Thyroid gland (tissue), 4 donors: ENCODE results near the gene NPEPPS. TPM values are rescaled to one million over a fixed set of nuclear protein-coding genes. Genes with fewer than 3 reads are reported as not detected.

Source experiments
- DNase-seq, 2 donors: peaks; one replicate each; pipeline ENCODE4 v3.0.0-alpha.2; 2019
- H3K27ac ChIP-seq, 3 donors: fragments of 200-600 bp; sonication (generic); 1 replicate in 2 of 3; 2 replicates in 1 of 3; pipeline ENCODE4 v1.5.1; 2016 to 2019; ENCODE audit warnings: mild to moderate bottlenecking in 1 of 3, moderate library complexity in 1 of 3
- H3K27me3 ChIP-seq: fragments of 200-600 bp; sonication (generic); one replicate; pipeline ENCODE4 v1.5.1; 2019
- H3K36me3 ChIP-seq, 2 donors: fragments of 200-600 bp; sonication (generic); one replicate each; pipeline ENCODE4 v1.5.1; 2016 to 2019
- H3K4me1 ChIP-seq, 2 donors: fragments of 200-600 bp; sonication (generic); one replicate each; pipeline ENCODE4 v1.5.1; 2017 to 2019
- H3K4me3 ChIP-seq, 3 donors: fragments of 200-600 bp; sonication (generic); replicated peaks in 1 of 3; 1 replicate in 2 of 3; 2 replicates in 1 of 3; pipeline ENCODE4 v1.5.1; 2016; ENCODE audit warnings: mild to moderate bottlenecking in 1 of 3
- H3K9me3 ChIP-seq: fragments of 200-600 bp; sonication (generic); one replicate; pipeline ENCODE4 v1.5.1; 2017
- POLR2A ChIP-seq, 2 donors: fragments of 450-650 bp; IDR thresholded peaks; one replicate each; pipeline ENCODE4 v1.6.1; 2017; ENCODE audit warnings: antibody characterized with exemption in 2 of 2, mild to moderate bottlenecking in 2 of 2, moderate library complexity in 1 of 2
- WGBS, 2 donors: methylation state at CpG; one replicate each; pipeline ENCODE4 v1.1.5; 2017; 5-methylcytosine and 5-hydroxymethylcytosine counted together
- intact Hi-C: fragments of 100-400 bp; cut with DNase I; formaldehyde crosslinking; loops from one replicate; pipeline ENCODE4 v1.15.1; 2023
- total RNA-seq, 4 donors: library from RNA; depleted of rRNA; stranded (reverse); fragments of >200 nt; gene quantifications; one replicate each; pipeline ENCODE4 v1.2.3, GENCODE V29; 2016
- TF ChIP-seq, protein P1 (sequence below), 6 experiments: fragments of 200-600 bp in 3 of 6; fragments of 450-650 bp in 3 of 6; sonication (generic) in 3 of 6; IDR thresholded peaks; one replicate each; pipeline ENCODE4 v1.5.1; 2016 to 2019; ENCODE audit warnings: antibody characterized with exemption in 6 of 6, mild to moderate bottlenecking in 2 of 6, inconsistent platforms in 1 of 6, moderate library complexity in 1 of 6

NPEPPS gene
- total RNA-seq, 4 donors from 2014 or later, result 78.9 to 150 (median 111) TPM

DNA sequence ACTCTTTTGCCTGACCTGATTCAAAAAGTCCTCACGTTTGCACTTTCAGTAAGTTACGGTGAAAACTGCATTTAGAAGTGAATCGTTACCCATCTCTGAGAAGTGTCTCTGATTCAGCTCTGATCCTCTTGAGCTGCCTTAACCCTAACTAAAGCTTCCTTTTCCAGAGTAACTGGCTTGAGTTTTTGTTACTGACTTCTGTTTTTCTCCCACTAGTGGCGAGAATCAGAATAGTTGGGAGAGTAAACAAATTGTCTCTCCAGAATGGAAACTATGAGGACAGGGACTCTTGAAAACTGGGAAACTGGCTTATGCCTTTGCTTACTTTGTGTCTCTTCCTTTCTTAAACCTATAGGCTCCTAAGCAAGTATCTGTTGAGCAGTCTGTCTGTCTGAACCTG is 87.5 kb downstream of the NPEPPS start:
- H3K9me3 ChIP-seq, result no peaks in the 10 kb centered on the region
- H3K4me3 ChIP-seq, result no peak overlapping the region
- WGBS, 2 donors, result 65 to 88% methylated on average over 4 of the region's 4 CpGs
- TF ChIP-seq, protein P1, sequence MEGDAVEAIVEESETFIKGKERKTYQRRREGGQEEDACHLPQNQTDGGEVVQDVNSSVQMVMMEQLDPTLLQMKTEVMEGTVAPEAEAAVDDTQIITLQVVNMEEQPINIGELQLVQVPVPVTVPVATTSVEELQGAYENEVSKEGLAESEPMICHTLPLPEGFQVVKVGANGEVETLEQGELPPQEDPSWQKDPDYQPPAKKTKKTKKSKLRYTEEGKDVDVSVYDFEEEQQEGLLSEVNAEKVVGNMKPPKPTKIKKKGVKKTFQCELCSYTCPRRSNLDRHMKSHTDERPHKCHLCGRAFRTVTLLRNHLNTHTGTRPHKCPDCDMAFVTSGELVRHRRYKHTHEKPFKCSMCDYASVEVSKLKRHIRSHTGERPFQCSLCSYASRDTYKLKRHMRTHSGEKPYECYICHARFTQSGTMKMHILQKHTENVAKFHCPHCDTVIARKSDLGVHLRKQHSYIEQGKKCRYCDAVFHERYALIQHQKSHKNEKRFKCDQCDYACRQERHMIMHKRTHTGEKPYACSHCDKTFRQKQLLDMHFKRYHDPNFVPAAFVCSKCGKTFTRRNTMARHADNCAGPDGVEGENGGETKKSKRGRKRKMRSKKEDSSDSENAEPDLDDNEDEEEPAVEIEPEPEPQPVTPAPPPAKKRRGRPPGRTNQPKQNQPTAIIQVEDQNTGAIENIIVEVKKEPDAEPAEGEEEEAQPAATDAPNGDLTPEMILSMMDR (IDR thresholded peaks at IDR 0.05), result no peak
- no peak for TF ChIP-seq POLR2A (IDR thresholded peaks at IDR 0.05)
- intact Hi-C loops, result no loop called here
- peaks cover 15 to 18% of the 10 kb centered on the region in 2 donors for H3K4me1 ChIP-seq
- H3K27me3 ChIP-seq, result no peaks in the 10 kb centered on the region
- no peak for DNase-seq
- H3K36me3 ChIP-seq, result peaks cover 29 to 46% of the 10 kb centered on the region in 2 donors
- peak overlapping the region in 1 of 3 donors; percentile 10 for H3K27ac ChIP-seq

- no peak for TF ChIP-seq POLR2A (IDR thresholded peaks at IDR 0.05)
- TF ChIP-seq, protein P1 (IDR thresholded peaks at IDR 0.05), result no peak
- DNase-seq, result no peak
- peak overlapping the region in 1 of 3 donors; percentile 71 for H3K27ac ChIP-seq
- peaks cover 22 to 29% of the 10 kb centered on the region in 2 donors for H3K36me3 ChIP-seq
- 79 to 83% methylated on average over 3 of the region's 3 CpGs for WGBS, 2 donors
- intact Hi-C loops, result loop anchor here (10.0 kb wide), 1 partner anchor 386 kb away; no protein-coding TSS in a partner anchor
- H3K27me3 ChIP-seq, result no peaks in the 10 kb centered on the region
- no peaks in the 10 kb centered on the region for H3K9me3 ChIP-seq
- no peak overlapping the region for H3K4me3 ChIP-seq
- peaks cover 21 to 27% of the 10 kb centered on the region in 2 donors for H3K4me1 ChIP-seq
These were observed 89.8 kb downstream of the NPEPPS start for GRCh38 chr17:47620503-47621245.

GRCh38 chr17:47621293-47622179 is 90.6 kb downstream of the NPEPPS start:
- H3K27me3 ChIP-seq, result no peaks in the 10 kb centered on the region
- no peaks in the 10 kb centered on the region for H3K9me3 ChIP-seq
- 63 to 72% methylated on average over 9 of the region's 9 CpGs for WGBS, 2 donors
- intact Hi-C loops, result loop anchor here (10.0 kb wide), 1 partner anchor 387 kb away; no protein-coding TSS in a partner anchor
- peaks cover 22 to 29% of the 10 kb centered on the region in 2 donors for H3K36me3 ChIP-seq
- H3K4me1 ChIP-seq, result peaks cover 21 to 35% of the 10 kb centered on the region in 2 donors
- TF ChIP-seq, protein P1 (IDR thresholded peaks at IDR 0.05), result no peak
- TF ChIP-seq POLR2A (IDR thresholded peaks at IDR 0.05), result no peak
- no peak overlapping the region for H3K4me3 ChIP-seq
- peak overlapping the region; percentile 68 to 71 (median 69) for H3K27ac ChIP-seq
- peak; percentile 56 to 70 for DNase-seq

DNA sequence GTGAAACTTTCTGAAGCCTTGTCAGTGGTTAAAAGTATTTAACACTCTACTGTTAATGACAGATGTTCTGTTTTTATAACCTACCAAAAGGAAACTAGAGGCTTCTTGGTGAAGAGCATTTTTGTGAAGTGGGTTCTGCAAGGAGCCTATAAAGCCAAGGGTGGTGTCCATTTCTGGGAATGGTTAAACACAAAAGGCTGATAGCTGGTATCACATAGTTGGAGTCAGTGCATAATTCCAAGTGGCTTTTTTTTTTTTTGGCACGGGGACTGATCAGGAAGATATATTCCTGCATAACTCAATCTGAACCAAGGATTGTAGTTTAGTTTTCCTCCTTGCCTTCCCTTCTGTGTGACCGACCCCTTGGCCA is 91.3 kb downstream of the NPEPPS start:
- intact Hi-C loops, result loop anchor here (10.0 kb wide), 1 partner anchor 387 kb away; no protein-coding TSS in a partner anchor
- H3K27me3 ChIP-seq, result no peaks in the 10 kb centered on the region
- H3K9me3 ChIP-seq, result no peaks in the 10 kb centered on the region
- 23 to 42% methylated on average over 2 of the region's 2 CpGs for WGBS, 2 donors
- H3K27ac ChIP-seq, result peak overlapping the region; percentile 68 to 71 (median 69)
- no peak overlapping the region for H3K4me3 ChIP-seq
- peaks cover 21 to 39% of the 10 kb centered on the region in 2 donors for H3K4me1 ChIP-seq
- DNase-seq, result no peak
- TF ChIP-seq POLR2A (IDR thresholded peaks at IDR 0.05), result no peak
- TF ChIP-seq, protein P1 (IDR thresholded peaks at IDR 0.05), result no peak
- peaks cover 22 to 29% of the 10 kb centered on the region in 2 donors for H3K36me3 ChIP-seq
